Urinary bladder (tissue), 4 donors: ENCODE measurements around the gene SDHAF1. TPM values are rescaled to one million over a fixed set of nuclear protein-coding genes. Genes with fewer than 3 reads are reported as not detected.
A peak's percentile ranks its signal among the peaks of the same experiment; 100 is the strongest.

ENCODE experiments used
- DNase-seq: peaks from one replicate; pipeline ENCODE4 v3.0.0-alpha.2; 2015; ENCODE audit errors: extremely low spot score
- H3K27ac ChIP-seq: one replicate; pipeline ENCODE4 v1.5.1; 2013; ENCODE audit warnings: low read depth, mild to moderate bottlenecking, moderate library complexity
- H3K36me3 ChIP-seq: one replicate; pipeline ENCODE4 v1.6.1; 2013; ENCODE audit warnings: mild to moderate bottlenecking, moderate library complexity; ENCODE audit not compliant: insufficient read depth
- H3K4me1 ChIP-seq: one replicate; pipeline ENCODE4 v1.6.1; 2013; ENCODE audit warnings: mild to moderate bottlenecking, moderate library complexity; ENCODE audit not compliant: insufficient read depth
- H3K4me3 ChIP-seq: one replicate; pipeline ENCODE4 v1.5.1; 2013; ENCODE audit warnings: low read depth, low read length
- WGBS: extraction: QIAGEN DNeasy Blood & Tissue Kit; methylation state at CpG from one replicate; pipeline ENCODE4 v1.1.7; 2013; 5-methylcytosine and 5-hydroxymethylcytosine counted together
- polyA plus RNA-seq: library from polyadenylated mRNA; stranded (reverse); fragments of 200-250 nt; gene quantifications from one replicate; pipeline ENCODE4 v1.2.3, GENCODE V29; 2013
- total RNA-seq: library from RNA; depleted of rRNA; stranded (reverse); fragments of >200 nt; gene quantifications from one replicate; pipeline ENCODE4 v1.2.3, GENCODE V29; 2014
- donor health status: healthy with polysubstance abuse.
- donor health status: healthy.

The SDHAF1 gene
- total and polyA plus RNA-seq, 2 donors: 10.9 to 37.6 TPM

GRCh38 chr19:36014012-36014924 lies 19.3 kb downstream of the SDHAF1 start, which contains the start of gene ALKBH6:
TSS of gene ALKBH6 (minus strand) at chr19:36014213. CDS start at chr19:36013397, 816 bp downstream.
- DNase-seq: peak; percentile 97
- 2% methylated on average over 42 of the region's 42 CpGs for WGBS
- Histone ChIP-seq H3K4me1 (no peaks in the 10 kb centered on the region), H3K27ac (peak within 1 kb of the TSS; percentile 72), H3K4me3 (peak within 1 kb of the TSS; percentile 55), H3K36me3 (no peaks in the 10 kb centered on the region)

DNA sequence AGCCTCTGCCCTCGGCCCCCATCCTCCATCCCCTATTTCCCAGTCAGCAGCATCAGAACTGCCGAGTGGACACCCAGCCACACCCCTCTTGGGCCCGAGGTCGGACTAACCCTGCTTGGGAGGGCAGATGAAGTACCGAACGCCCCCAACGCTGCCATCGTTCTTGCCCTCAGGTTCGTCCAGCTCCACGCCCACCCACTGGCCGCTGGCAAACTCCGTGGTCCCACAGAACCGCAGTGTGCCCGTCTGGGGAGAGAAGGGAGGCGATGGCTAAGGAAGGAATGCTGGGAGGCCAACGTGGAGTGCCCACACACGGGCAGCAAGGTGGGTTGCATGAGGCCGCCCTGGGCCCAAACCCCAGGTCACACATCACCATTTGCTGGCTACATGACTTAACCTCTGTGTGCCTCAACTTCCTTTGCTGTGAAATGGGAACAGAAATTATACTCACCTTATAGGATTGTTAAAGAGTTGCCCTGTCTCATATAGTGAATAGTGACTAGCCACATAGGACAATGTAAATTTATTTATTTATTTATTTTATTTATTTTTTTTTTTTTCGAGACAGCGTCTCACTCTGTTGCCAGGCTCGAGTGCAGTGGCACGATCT lies 24.2 kb downstream of the SDHAF1 start:
- WGBS: 92% methylated on average over 22 of the region's 22 CpGs
- H3K4me3 ChIP-seq: no peak overlapping the region
- no peak overlapping the region for H3K27ac ChIP-seq
- DNase-seq: no peak
- H3K4me1 ChIP-seq: no peaks in the 10 kb centered on the region
- no peaks in the 10 kb centered on the region for H3K36me3 ChIP-seq

DNA sequence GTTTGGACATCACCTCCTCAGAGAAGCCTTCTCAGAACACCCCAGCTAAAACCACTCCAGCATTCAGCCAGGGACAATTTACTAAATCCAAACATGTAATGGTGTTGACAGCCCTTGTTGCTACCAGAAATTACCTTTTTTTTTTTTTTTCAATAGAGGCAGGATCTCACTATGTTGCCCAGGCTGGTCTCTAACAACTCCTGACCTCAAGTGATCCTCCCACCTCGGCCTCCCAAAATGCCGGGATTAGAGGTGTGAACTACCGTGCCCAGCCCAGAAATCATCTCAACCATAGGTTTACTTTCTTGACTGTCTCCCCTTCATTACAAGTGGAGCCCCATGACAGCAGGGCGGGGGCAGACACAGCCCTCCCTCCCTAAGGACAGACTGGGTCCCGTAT lies 28.4 kb downstream of the SDHAF1 start:
- WGBS: 94% methylated on average over 5 of the region's 5 CpGs
- Histone ChIP-seq H3K36me3 (no peaks in the 10 kb centered on the region), H3K27ac (no peak overlapping the region), H3K4me3 (no peak overlapping the region), H3K4me1 (no peaks in the 10 kb centered on the region)
- DNase-seq: no peak

DNA sequence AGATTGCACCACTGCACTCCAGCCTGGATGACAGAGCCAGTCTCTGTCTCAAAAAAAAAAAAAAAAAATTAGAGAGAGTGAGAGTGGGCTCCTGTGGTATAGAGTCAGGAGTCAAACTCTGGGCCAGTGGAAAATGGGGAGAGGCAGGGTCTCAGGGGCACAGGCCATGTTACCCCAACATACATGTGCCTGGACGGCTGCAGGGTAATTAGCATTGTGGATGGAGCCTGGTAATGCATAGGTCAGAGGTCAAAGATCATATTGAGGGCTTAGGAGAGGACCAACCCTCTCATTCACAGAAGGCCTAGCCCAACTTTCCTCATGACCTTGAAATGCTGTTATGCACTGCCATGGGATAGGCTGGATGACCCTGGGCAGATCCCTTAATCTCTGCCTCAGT lies 30.6 kb downstream of the SDHAF1 start:
- Histone ChIP-seq H3K36me3 (no peaks in the 10 kb centered on the region), H3K27ac (no peak overlapping the region), H3K4me1 (no peaks in the 10 kb centered on the region), H3K4me3 (no peak overlapping the region)
- 55% methylated on average over 1 of the region's 1 CpG for WGBS
- no peak for DNase-seq

DNA sequence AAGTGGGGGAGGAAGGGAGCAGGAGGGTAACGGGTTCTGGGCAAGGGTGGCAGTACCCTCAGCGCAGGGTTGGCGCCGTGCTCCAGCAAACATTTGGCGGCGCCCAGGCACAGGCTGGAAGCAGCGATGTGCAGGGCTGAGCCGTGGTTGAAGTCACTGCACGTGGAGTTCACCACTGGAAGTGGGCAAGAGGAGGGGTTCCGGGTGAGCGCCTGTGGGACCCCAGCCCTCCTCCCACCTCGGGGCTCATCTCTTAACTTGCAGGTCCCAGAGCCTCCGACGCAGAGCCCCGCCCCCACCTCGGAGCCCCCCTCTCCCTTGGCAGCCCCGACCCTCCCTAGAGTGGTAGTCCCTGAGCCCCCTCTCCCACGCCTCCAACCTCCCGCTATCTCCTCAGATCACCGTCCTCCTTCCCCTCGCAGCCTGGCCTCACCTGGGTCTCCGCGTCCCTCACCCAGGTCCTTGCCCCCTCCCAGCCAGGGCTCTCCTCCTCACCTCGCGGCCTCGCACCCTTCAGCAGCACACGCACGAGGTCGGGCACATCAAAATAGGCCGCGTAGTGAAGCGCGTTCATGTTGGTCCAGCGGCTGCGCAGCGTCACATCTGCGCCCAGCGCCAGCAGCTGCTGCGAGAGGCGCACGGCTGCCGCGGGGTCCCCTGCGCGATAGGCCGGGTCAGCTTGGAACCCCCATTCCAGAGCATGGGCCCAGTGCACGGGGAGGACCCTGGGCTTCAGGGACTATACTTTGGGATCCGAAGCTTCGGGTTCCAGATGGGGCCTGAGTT lies 31.3 kb downstream of the SDHAF1 start:
- WGBS: 92% methylated on average over 49 of the region's 49 CpGs
- no peak overlapping the region for H3K4me3 ChIP-seq
- H3K4me1 ChIP-seq: no peaks in the 10 kb centered on the region
- H3K27ac ChIP-seq: no peak overlapping the region
- DNase-seq: no peak
- H3K36me3 ChIP-seq: no peaks in the 10 kb centered on the region

GRCh38 chr19:36027696-36028095 lies 32.7 kb downstream of the SDHAF1 start:
- no peak for DNase-seq
- WGBS: 98% methylated on average over 6 of the region's 6 CpGs

DNA sequence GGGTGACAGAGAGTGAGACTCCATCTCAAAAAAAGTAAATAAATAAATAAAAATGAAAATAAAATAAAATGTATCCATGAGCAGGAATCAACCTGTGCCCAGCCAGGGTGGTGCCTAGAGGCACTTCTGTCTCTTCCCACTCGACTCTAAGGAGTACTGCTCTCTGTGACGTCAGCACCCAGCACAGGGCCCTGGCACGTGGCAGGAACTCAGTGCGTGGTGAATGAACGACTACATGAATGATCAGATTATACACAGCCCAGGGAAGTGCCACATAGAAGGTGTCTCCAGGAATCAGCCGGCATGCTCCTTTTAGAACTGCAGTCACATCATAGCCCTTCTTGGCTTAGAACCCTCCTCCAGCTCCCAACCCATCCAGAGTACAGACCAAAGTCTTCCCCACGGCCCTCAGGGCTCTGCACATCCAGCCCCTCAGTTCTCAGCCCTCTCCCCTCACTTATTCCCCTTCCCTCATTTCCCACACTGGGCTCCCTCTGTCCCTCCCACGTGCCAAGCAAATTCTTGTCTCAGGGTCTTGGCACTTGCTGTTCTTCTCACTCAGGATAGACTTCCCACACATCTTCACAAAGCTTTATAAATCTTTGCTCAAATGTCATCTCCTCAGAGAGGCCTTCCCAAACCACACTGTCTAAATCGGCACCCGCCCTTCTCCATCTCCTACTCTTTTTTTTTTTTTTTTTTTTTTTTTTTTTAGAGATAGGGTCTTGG lies 33.5 kb downstream of the SDHAF1 start:
- no peak overlapping the region for H3K4me3 ChIP-seq
- peaks cover 2% of the 10 kb centered on the region for H3K4me1 ChIP-seq
- no peak overlapping the region for H3K27ac ChIP-seq
- WGBS: 74% methylated on average over 10 of the region's 10 CpGs
- DNase-seq: no peak
- H3K36me3 ChIP-seq: no peaks in the 10 kb centered on the region

More at GRCh38 chr19:36027696-36028095, 32.7 kb downstream of the SDHAF1 start:
- peaks cover under 1% of the 10 kb centered on the region for H3K4me1 ChIP-seq
- no peak overlapping the region for H3K4me3 ChIP-seq
- H3K36me3 ChIP-seq: no peaks in the 10 kb centered on the region
- no peak overlapping the region for H3K27ac ChIP-seq

GRCh38 chr19:36030264-36031148 lies 35.5 kb downstream of the SDHAF1 start:
- H3K27ac ChIP-seq: no peak overlapping the region
- WGBS: 81% methylated on average over 8 of the region's 8 CpGs
- H3K4me1 ChIP-seq: peaks cover 2% of the 10 kb centered on the region
- no peak for DNase-seq
- H3K4me3 ChIP-seq: no peak overlapping the region
- H3K36me3 ChIP-seq: no peaks in the 10 kb centered on the region

DNA sequence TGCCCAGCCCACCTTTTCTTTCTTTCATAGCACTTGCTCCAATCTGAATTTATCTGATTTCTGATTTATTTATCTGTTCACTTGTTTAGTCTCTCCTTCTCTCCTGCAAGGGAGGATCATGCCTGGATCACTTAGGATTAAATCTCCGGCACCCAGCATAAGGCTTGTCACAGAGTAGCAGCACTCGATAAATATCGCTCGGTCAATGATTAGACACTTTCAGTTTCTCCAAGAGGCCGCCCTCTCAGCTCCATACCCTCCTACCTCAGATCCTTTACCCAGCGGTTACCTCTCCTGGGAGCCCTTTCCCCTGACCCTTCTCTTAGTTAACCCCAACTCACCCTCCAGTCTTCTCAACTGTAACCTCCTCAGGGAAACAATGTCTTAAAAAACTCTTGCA lies 36.3 kb downstream of the SDHAF1 start:
- no peak for DNase-seq
- Histone ChIP-seq H3K36me3 (no peaks in the 10 kb centered on the region), H3K27ac (no peak overlapping the region), H3K4me1 (peaks cover 2% of the 10 kb centered on the region), H3K4me3 (no peak overlapping the region)
- WGBS: 84% methylated on average over 6 of the region's 6 CpGs

- Histone ChIP-seq H3K36me3 (no peaks in the 10 kb centered on the region), H3K4me1 (peaks cover 2% of the 10 kb centered on the region), H3K27ac (no peak within 1 kb of the TSS), H3K4me3 (peak within 1 kb of the TSS; percentile 83)
- WGBS: 2% methylated on average over 51 of the region's 51 CpGs
- peak; percentile 53 for DNase-seq
Observed at GRCh38 chr19:36032251-36033104, 37.5 kb downstream of the SDHAF1 start, which contains the start of gene CLIP3. TSS of gene CLIP3 (minus strand) at chr19:36032873. CDS start at chr19:36032357, 516 bp downstream.

DNA sequence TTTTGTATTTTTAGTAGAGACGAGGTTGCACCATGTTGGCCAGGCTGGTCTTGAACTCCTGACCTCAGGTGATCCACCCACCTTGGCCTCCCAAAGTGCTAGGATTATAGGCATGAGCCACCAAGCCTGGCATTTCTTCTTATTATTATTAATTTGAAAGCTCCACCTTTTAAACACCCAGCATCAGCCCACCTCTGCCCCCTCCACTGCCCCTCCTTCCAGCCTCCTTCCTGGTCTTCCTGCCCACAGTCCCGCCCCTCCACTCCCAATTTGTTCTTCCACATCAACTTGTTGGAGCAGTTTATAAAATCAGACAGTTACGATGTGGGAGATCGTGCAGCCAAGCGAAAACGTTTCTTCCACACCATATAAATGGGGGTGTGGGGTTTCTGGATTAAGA lies 45.5 kb downstream of the SDHAF1 start:
- no peak overlapping the region for H3K4me3 ChIP-seq
- no peak overlapping the region for H3K27ac ChIP-seq
- WGBS: 48% methylated on average over 6 of the region's 6 CpGs
- DNase-seq: no peak
- H3K36me3 ChIP-seq: no peaks in the 10 kb centered on the region
- no peaks in the 10 kb centered on the region for H3K4me1 ChIP-seq
